Hepatocyte (in vitro differentiated cells): ENCODE data around the gene HBE1. TPM values are rescaled to one million over a fixed set of nuclear protein-coding genes. Genes with fewer than 3 reads are reported as not detected.

Experiments
- DNase-seq: peaks from one replicate; pipeline ENCODE4 v3.0.0-alpha.2; 2016; ENCODE audit warnings: low spot score
- H2AFZ ChIP-seq: fragments of 200-600 bp; sonication (generic); 2 replicates; pipeline ENCODE4 v1.6.0; 2016; ENCODE audit warnings: antibody characterized with exemption, mild to moderate bottlenecking
- H3K27ac ChIP-seq: fragments of 200-600 bp; sonication (generic); 2 replicates; pipeline ENCODE4 v1.5.1; 2016; ENCODE audit warnings: mild to moderate bottlenecking
- H3K27me3 ChIP-seq: fragments of 200-600 bp; sonication (generic); 2 replicates; pipeline ENCODE4 v1.6.1; 2016
- H3K36me3 ChIP-seq: fragments of 200-600 bp; sonication (generic); replicated peaks from 2 replicates; pipeline ENCODE4 v1.5.1; 2016; ENCODE audit warnings: low read depth; ENCODE audit not compliant: insufficient read depth
- H3K4me1 ChIP-seq: fragments of 200-600 bp; sonication (generic); 2 replicates; pipeline ENCODE4 v1.5.1; 2016; ENCODE audit warnings: mild to moderate bottlenecking, moderate library complexity; ENCODE audit not compliant: insufficient read depth
- H3K4me2 ChIP-seq: fragments of 200-600 bp; sonication (generic); 2 replicates; pipeline ENCODE4 v1.6.0; 2016
- H3K4me3 ChIP-seq: fragments of 200-600 bp; sonication (generic); 2 replicates; pipeline ENCODE4 v1.5.1; 2016; ENCODE audit warnings: mild to moderate bottlenecking
- H3K79me2 ChIP-seq: fragments of 200-600 bp; sonication (generic); 2 replicates; pipeline ENCODE4 v1.6.0; 2017; ENCODE audit warnings: mild to moderate bottlenecking
- H3K9me2 ChIP-seq: fragments of 200-600 bp; sonication (generic); replicated peaks from 2 replicates; pipeline ENCODE4 v1.6.0; 2017; ENCODE audit warnings: mild to moderate bottlenecking; ENCODE audit not compliant: insufficient read depth
- H3K9me3 ChIP-seq: fragments of 200-600 bp; sonication (generic); 2 replicates; pipeline ENCODE4 v1.5.1; 2016; ENCODE audit warnings: low read depth, mild to moderate bottlenecking
- H4K20me1 ChIP-seq: fragments of 200-600 bp; sonication (generic); 2 replicates; pipeline ENCODE4 v1.6.0; 2016; ENCODE audit warnings: mild to moderate bottlenecking; ENCODE audit not compliant: insufficient read depth, poor library complexity, severe bottlenecking
- EZH2 ChIP-seq: fragments of 200-600 bp; sonication (generic); IDR thresholded peaks from 2 replicates; pipeline ENCODE4 v1.6.1; 2016; ENCODE audit warnings: antibody characterized with exemption, mild to moderate bottlenecking, borderline replicate concordance
- EZH2phosphoT487 ChIP-seq: fragments of 200-600 bp; sonication (generic); IDR thresholded peaks from one replicate; pipeline ENCODE4 v1.6.1; 2018; ENCODE audit warnings: antibody characterized with exemption, mild to moderate bottlenecking, low read depth, moderate library complexity; ENCODE audit not compliant: unreplicated experiment, severe bottlenecking
- WGBS: methylation state at CpG from one replicate; pipeline ENCODE4 v1.1.6; 2016; ENCODE audit warnings: low lambda C conversion rate; ENCODE audit errors: missing lambda C conversion rate; 5-methylcytosine and 5-hydroxymethylcytosine counted together
- polyA plus RNA-seq: library from polyadenylated mRNA; unstranded; fragments of >200 nt; fragmentation: Nextera tagmentation; extraction: Ambion mirVana; gene quantifications from 2 replicates; pipeline ENCODE4 v1.2.1, GENCODE V29; 2016
- total RNA-seq: library from RNA; depleted of rRNA; stranded (reverse); fragments of >200 nt; gene quantifications from 2 replicates; pipeline ENCODE4 v1.2.3, GENCODE V29; 2014
- TF ChIP-seq, protein P1 (sequence below): fragments of 200-600 bp; sonication (generic); IDR thresholded peaks from 2 replicates; pipeline ENCODE4 v1.5.1; 2016; ENCODE audit warnings: antibody characterized with exemption, mild to moderate bottlenecking; ENCODE audit not compliant: poor library complexity

Gene HBE1
- total and polyA plus RNA-seq, 2 experiments from 2014 or later = 0.25 to 1.1 TPM

DNA sequence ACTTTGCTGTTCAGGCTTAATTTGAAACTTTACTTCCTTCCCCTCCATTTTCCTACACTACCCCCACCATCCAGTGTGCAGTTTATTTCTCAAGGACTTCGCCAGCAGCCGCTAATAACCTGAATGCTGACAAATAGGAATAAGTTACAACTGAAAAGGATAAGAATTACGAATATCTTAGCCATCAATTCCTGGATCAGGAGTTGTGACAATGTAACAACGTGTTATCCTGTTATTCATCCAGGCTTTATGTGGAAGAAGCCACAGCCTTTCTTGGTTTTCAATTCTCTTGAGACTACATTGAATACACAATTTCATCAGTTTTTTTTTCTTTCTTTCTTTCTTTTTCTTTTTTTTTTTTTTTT lies 25.9 kb downstream of the HBE1 start:
- TF ChIP-seq EZH2phosphoT487 (no peak), EZH2 (no peak)
- TF ChIP-seq, protein P1, sequence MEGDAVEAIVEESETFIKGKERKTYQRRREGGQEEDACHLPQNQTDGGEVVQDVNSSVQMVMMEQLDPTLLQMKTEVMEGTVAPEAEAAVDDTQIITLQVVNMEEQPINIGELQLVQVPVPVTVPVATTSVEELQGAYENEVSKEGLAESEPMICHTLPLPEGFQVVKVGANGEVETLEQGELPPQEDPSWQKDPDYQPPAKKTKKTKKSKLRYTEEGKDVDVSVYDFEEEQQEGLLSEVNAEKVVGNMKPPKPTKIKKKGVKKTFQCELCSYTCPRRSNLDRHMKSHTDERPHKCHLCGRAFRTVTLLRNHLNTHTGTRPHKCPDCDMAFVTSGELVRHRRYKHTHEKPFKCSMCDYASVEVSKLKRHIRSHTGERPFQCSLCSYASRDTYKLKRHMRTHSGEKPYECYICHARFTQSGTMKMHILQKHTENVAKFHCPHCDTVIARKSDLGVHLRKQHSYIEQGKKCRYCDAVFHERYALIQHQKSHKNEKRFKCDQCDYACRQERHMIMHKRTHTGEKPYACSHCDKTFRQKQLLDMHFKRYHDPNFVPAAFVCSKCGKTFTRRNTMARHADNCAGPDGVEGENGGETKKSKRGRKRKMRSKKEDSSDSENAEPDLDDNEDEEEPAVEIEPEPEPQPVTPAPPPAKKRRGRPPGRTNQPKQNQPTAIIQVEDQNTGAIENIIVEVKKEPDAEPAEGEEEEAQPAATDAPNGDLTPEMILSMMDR = no peak
- H3K4me2 ChIP-seq = no peak overlapping the region
- no peaks in the 10 kb centered on the region for H3K27me3 ChIP-seq
- WGBS = 89% methylated on average over 4 of the region's 4 CpGs
- H3K4me3 ChIP-seq = no peak overlapping the region
- H3K9me2 ChIP-seq = no peaks in the 10 kb centered on the region
- no peaks in the 10 kb centered on the region for H3K4me1 ChIP-seq
- H3K79me2 ChIP-seq = no peaks in the 10 kb centered on the region
- no peak for DNase-seq
- no peaks in the 10 kb centered on the region for H3K36me3 ChIP-seq
- H3K9me3 ChIP-seq = no peaks in the 10 kb centered on the region
- H3K27ac ChIP-seq = no peak overlapping the region
- no peak overlapping the region for H2AFZ ChIP-seq
- H4K20me1 ChIP-seq = no peaks in the 10 kb centered on the region

DNA sequence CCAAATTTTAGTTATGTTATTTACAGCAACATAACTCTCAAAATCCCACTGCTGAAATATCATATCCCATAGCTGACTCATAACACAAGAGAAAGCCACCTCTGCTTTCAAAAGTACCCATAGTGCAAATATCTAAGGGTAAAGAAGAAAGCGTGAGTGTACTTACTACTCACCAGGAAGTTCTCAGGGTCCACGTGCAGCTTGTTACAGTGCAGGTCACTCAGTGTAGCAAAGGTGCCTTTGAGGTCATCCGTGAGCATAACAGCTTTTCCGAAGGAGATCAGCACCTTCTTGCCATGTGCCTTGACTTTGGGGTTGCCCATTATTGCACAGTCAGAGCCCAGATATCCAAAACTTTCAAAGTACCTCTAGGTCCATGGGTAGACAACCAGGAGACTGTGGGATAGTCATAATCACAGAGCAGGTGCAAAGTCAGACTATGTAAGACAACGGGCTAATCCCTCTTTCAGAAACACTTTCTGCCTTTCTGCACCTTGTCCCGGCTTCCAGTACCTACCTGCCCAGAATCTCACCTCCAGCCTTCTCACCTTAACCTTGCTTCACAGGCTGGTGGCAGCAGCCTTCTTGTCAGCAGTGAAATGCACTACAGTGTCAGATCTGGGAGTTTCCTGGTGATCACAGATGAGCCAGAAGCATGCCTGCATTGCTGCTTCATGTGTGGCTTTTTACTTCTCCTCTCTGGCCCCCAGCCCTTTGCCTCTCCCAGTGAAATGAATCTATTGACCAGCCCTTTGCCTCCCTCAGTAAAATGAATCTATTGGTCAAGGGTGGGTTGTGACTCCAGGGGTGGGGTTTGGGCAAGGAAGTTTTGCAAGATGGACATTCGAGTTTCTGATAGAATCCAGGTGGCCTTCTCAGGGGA lies 26.6 kb downstream of the HBE1 start:
- Histone ChIP-seq H3K4me2 (no peak overlapping the region), H3K36me3 (no peaks in the 10 kb centered on the region), H3K9me3 (no peaks in the 10 kb centered on the region), H3K4me1 (no peaks in the 10 kb centered on the region), H3K79me2 (no peaks in the 10 kb centered on the region), H3K27me3 (no peaks in the 10 kb centered on the region), H3K27ac (no peak overlapping the region), H4K20me1 (no peaks in the 10 kb centered on the region), H2AFZ (no peak overlapping the region), H3K9me2 (no peaks in the 10 kb centered on the region), H3K4me3 (no peak overlapping the region)
- TF ChIP-seq EZH2phosphoT487 (no peak), EZH2 (no peak)
- TF ChIP-seq, protein P1 = no peak
- WGBS = 74% methylated on average over 7 of the region's 7 CpGs
- no peak for DNase-seq

DNA sequence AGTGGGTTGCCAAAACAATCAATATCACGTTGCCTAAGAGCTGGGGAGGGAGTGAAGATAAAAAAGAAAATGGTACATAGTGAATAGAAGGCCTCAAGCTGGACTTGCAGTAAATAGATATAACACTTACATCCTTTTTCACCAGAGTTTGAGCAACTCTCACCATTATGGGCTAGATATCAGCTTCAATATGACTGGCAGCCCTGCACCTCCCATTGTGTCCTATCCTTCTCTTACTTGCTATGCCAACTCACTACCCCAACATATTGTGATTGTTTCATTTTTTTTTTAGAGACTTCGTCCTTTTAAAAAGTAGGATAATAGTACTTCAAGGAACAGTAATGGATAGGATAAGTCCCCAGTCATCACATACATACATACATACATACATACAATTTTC lies 27.5 kb downstream of the HBE1 start:
- no peak overlapping the region for H2AFZ ChIP-seq
- H3K27me3 ChIP-seq = no peaks in the 10 kb centered on the region
- H3K27ac ChIP-seq = no peak overlapping the region
- no peaks in the 10 kb centered on the region for H3K4me1 ChIP-seq
- H3K4me3 ChIP-seq = no peak overlapping the region
- no peaks in the 10 kb centered on the region for H4K20me1 ChIP-seq
- no peak for DNase-seq
- 88% methylated on average over 2 of the region's 2 CpGs for WGBS
- H3K36me3 ChIP-seq = no peaks in the 10 kb centered on the region
- TF ChIP-seq, protein P1 = no peak
- TF ChIP-seq EZH2 (no peak), EZH2phosphoT487 (no peak)
- H3K4me2 ChIP-seq = no peak overlapping the region
- no peaks in the 10 kb centered on the region for H3K79me2 ChIP-seq
- H3K9me3 ChIP-seq = no peaks in the 10 kb centered on the region
- H3K9me2 ChIP-seq = no peaks in the 10 kb centered on the region
